Vagina (tissue), 2 donors: Measurements from ENCODE around the gene SPAM1.

Experiments used
- POLR2AphosphoS5 ChIP-seq, 2 donors: sonication (generic); formaldehyde crosslinking; IDR thresholded peaks; one replicate each; pipeline ENCODE4 v1.9.0; 2017; ENCODE audit warnings: antibody characterized with exemption in 2 of 2, mild to moderate bottlenecking in 2 of 2, low read depth in 1 of 2; ENCODE audit not compliant: insufficient read depth in 1 of 2
- TF ChIP-seq, protein P1 (sequence below), 3 experiments: fragments of 450-650 bp in 2 of 3; fragments of 200-600 bp in 1 of 3; sonication (generic) in 1 of 3; IDR thresholded peaks; one replicate each; pipeline ENCODE4 v1.5.1; 2017 to 2019; ENCODE audit warnings: antibody characterized with exemption in 3 of 3, mild to moderate bottlenecking in 2 of 3, moderate library complexity in 2 of 3

DNA sequence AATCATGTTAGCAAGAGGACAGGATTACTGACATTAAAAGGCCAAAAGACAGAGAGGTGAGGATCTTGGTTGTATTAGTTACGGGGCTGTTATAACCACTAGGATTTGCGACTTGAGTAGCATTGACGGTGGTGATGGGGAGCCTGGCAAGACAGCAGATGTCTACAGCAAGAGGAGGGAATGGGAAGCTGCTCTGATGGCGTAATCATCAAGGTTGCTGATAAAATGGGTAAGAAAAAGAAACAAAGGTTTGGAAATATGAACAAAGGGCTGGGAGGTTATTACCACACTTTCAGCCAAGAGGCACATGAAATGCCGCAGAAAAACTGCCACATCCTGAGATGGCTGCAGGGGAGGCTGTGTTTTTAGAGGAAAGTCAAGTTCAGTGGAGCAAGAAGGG, 73.9 kb downstream of the SPAM1 start:
- TF ChIP-seq, protein P1, sequence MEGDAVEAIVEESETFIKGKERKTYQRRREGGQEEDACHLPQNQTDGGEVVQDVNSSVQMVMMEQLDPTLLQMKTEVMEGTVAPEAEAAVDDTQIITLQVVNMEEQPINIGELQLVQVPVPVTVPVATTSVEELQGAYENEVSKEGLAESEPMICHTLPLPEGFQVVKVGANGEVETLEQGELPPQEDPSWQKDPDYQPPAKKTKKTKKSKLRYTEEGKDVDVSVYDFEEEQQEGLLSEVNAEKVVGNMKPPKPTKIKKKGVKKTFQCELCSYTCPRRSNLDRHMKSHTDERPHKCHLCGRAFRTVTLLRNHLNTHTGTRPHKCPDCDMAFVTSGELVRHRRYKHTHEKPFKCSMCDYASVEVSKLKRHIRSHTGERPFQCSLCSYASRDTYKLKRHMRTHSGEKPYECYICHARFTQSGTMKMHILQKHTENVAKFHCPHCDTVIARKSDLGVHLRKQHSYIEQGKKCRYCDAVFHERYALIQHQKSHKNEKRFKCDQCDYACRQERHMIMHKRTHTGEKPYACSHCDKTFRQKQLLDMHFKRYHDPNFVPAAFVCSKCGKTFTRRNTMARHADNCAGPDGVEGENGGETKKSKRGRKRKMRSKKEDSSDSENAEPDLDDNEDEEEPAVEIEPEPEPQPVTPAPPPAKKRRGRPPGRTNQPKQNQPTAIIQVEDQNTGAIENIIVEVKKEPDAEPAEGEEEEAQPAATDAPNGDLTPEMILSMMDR (IDR thresholded peaks at IDR 0.05) = no peak
- TF ChIP-seq POLR2AphosphoS5 (IDR thresholded peaks at IDR 0.05; ENCODE audit: insufficient read depth in 1 of 2, low read depth in 1 of 2) = no peak
